Measurements from ENCODE around the gene SEC14L1. TPM values are rescaled to one million over a fixed set of nuclear protein-coding genes. Genes with fewer than 3 reads are reported as not detected.

The SEC14L1 gene
- total RNA-seq, 1 experiment from 2014 or later = 58.6 TPM

DNA sequence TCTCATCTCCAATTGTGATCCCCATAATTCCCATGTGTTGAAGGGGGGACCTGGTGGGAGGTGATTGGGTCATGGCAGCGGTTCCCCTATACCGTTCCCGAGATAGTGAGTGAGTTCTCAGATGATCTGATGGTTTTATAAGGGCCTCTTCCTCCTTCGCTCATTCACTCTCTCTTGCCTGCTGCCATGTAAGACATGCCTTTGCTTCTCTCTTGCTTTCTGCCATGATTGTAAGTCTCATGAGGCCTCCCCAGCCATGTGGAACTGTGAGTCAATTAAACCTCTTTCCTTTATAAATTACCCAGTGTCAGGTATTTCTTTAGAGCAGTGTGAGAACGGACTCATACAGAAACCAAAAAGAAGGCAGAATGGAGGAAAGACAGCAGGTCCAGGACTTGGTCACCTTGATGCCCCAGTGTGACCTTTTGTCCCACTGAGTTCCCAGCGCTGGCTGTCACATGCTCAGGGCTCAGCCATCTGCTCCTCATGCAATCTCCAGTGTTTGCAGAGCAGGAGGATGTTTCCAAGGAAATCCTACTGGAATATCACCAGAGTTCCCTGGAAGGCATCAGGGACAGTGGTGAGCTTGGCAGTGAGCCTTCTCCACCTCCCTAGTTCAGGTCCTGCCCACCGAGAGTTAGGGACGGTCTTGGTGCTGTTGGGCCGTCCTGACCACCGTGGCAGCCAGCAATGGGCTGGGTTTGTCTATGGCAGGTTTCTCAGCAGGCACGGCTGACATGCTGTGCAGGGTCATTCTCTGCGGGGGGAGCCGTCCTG lies 96.7 kb downstream of the SEC14L1 start:
- Mint-ChIP-seq H3K9me3 (no peaks in the 10 kb centered on the region), H3K27ac (no peak overlapping the region), H3K4me1 (no peaks in the 10 kb centered on the region; a peak in 1 of 4 replicates), H3K36me3 (ENCODE audit: insufficient read depth in 1 of 3, low read depth in 3 of 3) (no peaks in the 10 kb centered on the region), H3K4me3 (no peak overlapping the region), H3K27me3 (ENCODE audit: low read depth) (peaks cover 6% of the 10 kb centered on the region)
- no peak for DNase-seq
- Histone ChIP-seq H3K4me1 (ENCODE audit: insufficient read depth, low read length) (no peaks in the 10 kb centered on the region), H2BK20ac (ENCODE audit: low read depth, low read length, poor library complexity, severe bottlenecking) (no peak overlapping the region), H4K5ac (ENCODE audit: insufficient read length, low read depth, low read length) (no peak overlapping the region), H4K20me1 (ENCODE audit: control insufficient read depth, insufficient read depth, insufficient read length) (no peaks in the 10 kb centered on the region), H2AK5ac (ENCODE audit: insufficient read length, low read length) (no peak overlapping the region), H3K79me1 (ENCODE audit: insufficient read depth, low read depth, low read length, poor library complexity, severe bottlenecking) (no peaks in the 10 kb centered on the region), H3K56ac (ENCODE audit: insufficient read length, low read depth, low read length) (no peak overlapping the region), H3K4ac (ENCODE audit: low read depth, low read length) (no peak overlapping the region), H4K8ac (replicated peaks; ENCODE audit: insufficient read length, low read depth, low read length) (no peak overlapping the region), H2BK12ac (ENCODE audit: insufficient read length, low read depth, low read length) (no peak overlapping the region), H3K9me3 (ENCODE audit: control insufficient read depth, low read depth, low read length) (no peaks in the 10 kb centered on the region), H2BK120ac (ENCODE audit: low read depth, low read length, poor library complexity, severe bottlenecking) (no peak overlapping the region), H3K18ac (ENCODE audit: insufficient read length, low read depth, low read length) (no peak overlapping the region), H3T11ph (ENCODE audit: low read length) (no peak overlapping the region), H4K91ac (ENCODE audit: insufficient read length, low read depth, low read length) (no peak overlapping the region), H3K9ac (ENCODE audit: extremely low read depth, insufficient read length, low read length) (no peak overlapping the region), H2BK15ac (ENCODE audit: low read depth, low read length) (no peak overlapping the region), H3K14ac (ENCODE audit: insufficient read depth, low read length) (no peak overlapping the region), H2BK5ac (ENCODE audit: insufficient read length, low read length) (no peak overlapping the region), H3K4me2 (ENCODE audit: insufficient read depth, insufficient read length, low read length) (no peak overlapping the region), H3K23me2 (ENCODE audit: insufficient read length, low read depth, low read length, poor library complexity, severe bottlenecking) (no peaks in the 10 kb centered on the region), H3K27ac (ENCODE audit: insufficient read length, low read depth, low read length) (no peak overlapping the region), H3K79me2 (ENCODE audit: insufficient read depth, low read length) (no peaks in the 10 kb centered on the region), H3K23ac (ENCODE audit: insufficient read length, low read depth, low read length) (no peak overlapping the region), H2AFZ (ENCODE audit: low read length) (no peak overlapping the region), H3K27me3 (ENCODE audit: insufficient read depth, low read length) (no peaks in the 10 kb centered on the region)
- TF ChIP-seq, protein P1, sequence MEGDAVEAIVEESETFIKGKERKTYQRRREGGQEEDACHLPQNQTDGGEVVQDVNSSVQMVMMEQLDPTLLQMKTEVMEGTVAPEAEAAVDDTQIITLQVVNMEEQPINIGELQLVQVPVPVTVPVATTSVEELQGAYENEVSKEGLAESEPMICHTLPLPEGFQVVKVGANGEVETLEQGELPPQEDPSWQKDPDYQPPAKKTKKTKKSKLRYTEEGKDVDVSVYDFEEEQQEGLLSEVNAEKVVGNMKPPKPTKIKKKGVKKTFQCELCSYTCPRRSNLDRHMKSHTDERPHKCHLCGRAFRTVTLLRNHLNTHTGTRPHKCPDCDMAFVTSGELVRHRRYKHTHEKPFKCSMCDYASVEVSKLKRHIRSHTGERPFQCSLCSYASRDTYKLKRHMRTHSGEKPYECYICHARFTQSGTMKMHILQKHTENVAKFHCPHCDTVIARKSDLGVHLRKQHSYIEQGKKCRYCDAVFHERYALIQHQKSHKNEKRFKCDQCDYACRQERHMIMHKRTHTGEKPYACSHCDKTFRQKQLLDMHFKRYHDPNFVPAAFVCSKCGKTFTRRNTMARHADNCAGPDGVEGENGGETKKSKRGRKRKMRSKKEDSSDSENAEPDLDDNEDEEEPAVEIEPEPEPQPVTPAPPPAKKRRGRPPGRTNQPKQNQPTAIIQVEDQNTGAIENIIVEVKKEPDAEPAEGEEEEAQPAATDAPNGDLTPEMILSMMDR (conservative IDR thresholded peaks at IDR 0.05) = no peak
- WGBS (ENCODE audit: extremely low coverage, insufficient read length, low lambda C conversion rate) = no CpG with 5 or more reads among the region's 13 CpGs
